ENCODE results near the gene AGPAT2. TPM values are rescaled to one million over a fixed set of nuclear protein-coding genes. Genes with fewer than 3 reads are reported as not detected.
A peak's percentile ranks its signal among the peaks of the same experiment; 100 is the strongest.

The AGPAT2 gene
- total RNA-seq, 4 donors from 2014 or later = 22.0 to 52.8 (median 39.3) TPM

DNA sequence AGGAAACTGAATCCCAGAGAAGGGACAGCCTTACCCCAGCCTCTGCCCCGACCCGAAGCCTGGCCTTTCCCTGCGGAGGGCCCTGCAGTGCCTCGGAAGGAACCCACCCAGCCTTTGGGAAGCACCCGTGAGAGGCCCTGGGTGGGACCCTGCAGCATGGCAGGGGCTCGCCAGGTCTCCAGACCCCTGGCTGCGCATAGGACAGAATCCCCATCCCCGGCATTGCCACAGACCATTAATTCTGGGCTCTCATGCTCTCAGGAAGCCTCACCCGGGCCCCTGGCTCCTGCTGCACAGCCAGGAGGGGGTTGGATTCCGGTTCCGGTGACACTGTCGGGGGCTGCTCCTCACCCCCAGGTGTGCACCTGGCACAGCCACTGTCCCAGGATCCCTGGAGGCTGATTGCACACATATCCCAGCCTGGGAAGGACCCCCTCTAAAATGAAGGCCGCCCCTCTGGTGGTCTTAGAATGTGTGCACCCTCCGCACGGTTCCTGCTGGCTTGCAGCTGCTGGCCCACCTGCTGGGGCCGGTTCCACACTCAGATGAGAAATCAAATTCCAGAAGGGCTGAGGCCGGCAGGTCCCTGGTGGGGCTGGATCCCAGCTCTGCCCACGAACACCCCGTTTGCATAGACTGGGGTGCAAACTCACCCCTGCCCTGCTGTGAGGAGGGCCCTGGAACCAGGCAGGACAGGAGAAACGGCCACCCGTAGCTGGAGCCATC, 19.9 kb downstream of the AGPAT2 start:
- intact Hi-C loops (cut with DNase I) = no loop called here
- H3K36me3 ChIP-seq = peaks cover 0 to 80% (median 9%) of the 10 kb centered on the region in 4 donors
- peaks cover 0 to 86% (median 5%) of the 10 kb centered on the region in 4 donors for H3K27me3 ChIP-seq

DNA sequence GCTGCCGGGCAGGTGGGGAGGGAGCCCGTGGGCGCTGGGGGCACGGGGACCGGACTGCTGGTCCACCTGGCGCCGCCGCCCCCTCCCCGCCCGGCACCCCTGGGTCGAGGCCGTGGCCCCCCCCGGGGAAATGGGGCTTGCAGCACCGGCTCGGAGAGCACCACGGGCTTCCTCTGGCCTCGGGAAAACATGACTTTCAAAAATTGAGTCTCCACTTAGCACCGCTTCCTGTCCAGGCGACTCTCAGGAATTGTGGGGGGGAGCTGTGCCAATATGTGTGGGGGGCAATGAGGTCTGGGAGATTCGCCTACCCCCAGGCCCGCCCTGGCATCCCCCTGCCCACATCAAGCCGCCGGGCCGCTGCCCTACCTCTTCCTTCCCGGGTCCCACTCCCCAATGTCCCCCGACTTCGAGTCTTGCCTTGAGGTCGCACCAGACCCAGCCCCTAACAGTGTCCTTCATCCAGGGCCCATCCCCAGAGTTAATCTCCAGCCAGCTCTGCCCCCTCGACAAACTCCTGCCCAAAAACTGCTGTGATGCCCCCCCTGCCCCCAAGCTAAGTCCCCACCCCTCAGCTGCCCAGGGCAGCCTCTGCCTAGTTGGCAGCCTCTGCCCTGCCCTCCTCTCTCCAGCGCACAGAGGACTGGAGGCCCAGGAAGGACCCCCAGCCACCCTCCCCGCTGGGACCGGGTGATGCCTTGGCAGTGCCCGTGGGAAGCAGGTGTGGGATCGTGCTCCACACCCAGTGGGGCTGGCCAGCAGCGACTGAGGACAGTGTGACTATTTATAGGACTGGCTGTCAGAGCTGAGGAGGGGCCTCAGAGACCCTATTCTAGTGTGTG, 20.7 kb downstream of the AGPAT2 start:
- Histone ChIP-seq H3K27ac (replicated peaks in 1 of 4) (peak overlapping the region in 2 of 4 donors; percentile 60 to 67), H3K4me1 (peaks cover 3 to 32% (median 20%) of the 10 kb centered on the region in 4 donors), H3K9me3 (no peaks in the 10 kb centered on the region), H3K36me3 (peaks cover 0 to 72% (median 7%) of the 10 kb centered on the region in 4 donors), H3K27me3 (peaks cover 0 to 91% (median 5%) of the 10 kb centered on the region in 4 donors), H3K4me3 (peak overlapping the region; percentile 53 to 65 (median 56))
- no peak for TF ChIP-seq POLR2AphosphoS5 (IDR thresholded peaks at IDR 0.05)
- intact Hi-C loops (cut with DNase I) = no loop called here
- 43% methylated on average over 16 of the region's 35 CpGs for WGBS
- no peak for DNase-seq (ENCODE audit: extremely low spot score)

More for the DNA sequence above, 19.9 kb downstream of the AGPAT2 start:
- Histone ChIP-seq H3K9me3 (no peaks in the 10 kb centered on the region), H3K4me3 (peak overlapping the region; percentile 53 to 65 (median 56)), H3K4me1 (peaks cover 6 to 39% (median 21%) of the 10 kb centered on the region in 4 donors), H3K27ac (replicated peaks in 1 of 4) (peak overlapping the region in 2 of 4 donors; percentile 60 to 67)
- 74% methylated on average over 13 of the region's 21 CpGs for WGBS
- TF ChIP-seq, protein P1, sequence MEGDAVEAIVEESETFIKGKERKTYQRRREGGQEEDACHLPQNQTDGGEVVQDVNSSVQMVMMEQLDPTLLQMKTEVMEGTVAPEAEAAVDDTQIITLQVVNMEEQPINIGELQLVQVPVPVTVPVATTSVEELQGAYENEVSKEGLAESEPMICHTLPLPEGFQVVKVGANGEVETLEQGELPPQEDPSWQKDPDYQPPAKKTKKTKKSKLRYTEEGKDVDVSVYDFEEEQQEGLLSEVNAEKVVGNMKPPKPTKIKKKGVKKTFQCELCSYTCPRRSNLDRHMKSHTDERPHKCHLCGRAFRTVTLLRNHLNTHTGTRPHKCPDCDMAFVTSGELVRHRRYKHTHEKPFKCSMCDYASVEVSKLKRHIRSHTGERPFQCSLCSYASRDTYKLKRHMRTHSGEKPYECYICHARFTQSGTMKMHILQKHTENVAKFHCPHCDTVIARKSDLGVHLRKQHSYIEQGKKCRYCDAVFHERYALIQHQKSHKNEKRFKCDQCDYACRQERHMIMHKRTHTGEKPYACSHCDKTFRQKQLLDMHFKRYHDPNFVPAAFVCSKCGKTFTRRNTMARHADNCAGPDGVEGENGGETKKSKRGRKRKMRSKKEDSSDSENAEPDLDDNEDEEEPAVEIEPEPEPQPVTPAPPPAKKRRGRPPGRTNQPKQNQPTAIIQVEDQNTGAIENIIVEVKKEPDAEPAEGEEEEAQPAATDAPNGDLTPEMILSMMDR (IDR thresholded peaks at IDR 0.05) = no peak
- no peak for TF ChIP-seq EP300 (IDR thresholded peaks at IDR 0.05)
- TF ChIP-seq POLR2AphosphoS5 (IDR thresholded peaks at IDR 0.05) = no peak
- no peak for TF ChIP-seq POLR2A (IDR thresholded peaks at IDR 0.05; ENCODE audit: low read depth)
- DNase-seq (ENCODE audit: extremely low spot score) = no peak

DNA sequence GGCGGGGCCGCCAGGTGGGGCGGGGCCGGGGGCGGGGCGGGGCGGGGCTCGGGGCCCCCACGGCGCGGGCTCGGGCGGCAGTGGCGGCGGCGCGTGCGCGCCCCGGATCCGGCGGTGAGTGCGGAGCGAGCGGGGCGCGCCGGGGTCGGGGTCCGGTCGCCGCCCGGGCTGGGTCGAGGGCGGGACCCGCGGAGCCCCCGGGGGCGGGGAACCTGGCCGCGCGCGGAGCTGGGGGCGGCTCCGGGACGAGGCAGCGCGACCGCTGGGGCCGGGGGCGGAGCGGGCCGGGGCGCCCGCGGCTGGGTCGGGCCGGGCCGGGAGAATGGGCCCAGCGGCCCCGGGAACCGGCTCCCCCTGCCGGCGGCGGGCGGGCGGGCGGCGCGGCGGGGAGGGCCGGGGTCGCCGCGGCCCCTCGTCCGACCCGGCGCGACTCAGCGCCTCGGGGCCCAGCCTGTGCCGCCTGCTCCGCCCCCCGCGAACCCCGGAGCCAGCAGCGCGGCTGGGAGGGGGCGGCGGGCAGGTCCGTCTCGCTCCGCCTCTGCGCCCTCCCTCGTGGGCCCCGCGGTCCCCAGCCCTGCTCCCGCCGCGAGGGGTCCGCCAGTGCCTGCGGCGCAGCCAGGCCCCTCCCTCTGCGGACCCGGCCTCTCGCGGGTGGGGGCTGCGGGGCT, 21.4 kb downstream of the AGPAT2 start:
- DNase-seq (ENCODE audit: extremely low spot score) = no peak
- intact Hi-C loops (cut with DNase I) = no loop called here
- TF ChIP-seq POLR2AphosphoS5 (IDR thresholded peaks at IDR 0.05) (no peak), POLR2A (IDR thresholded peaks at IDR 0.05; ENCODE audit: low read depth) (no peak), EP300 (IDR thresholded peaks at IDR 0.05) (no peak)
- TF ChIP-seq, protein P1 (IDR thresholded peaks at IDR 0.05) = peak in 1 of 3 experiments; percentile 2
- peaks cover 0 to 67% (median 7%) of the 10 kb centered on the region in 4 donors for H3K36me3 ChIP-seq
- H3K4me1 ChIP-seq = peaks cover 3 to 25% (median 16%) of the 10 kb centered on the region in 4 donors
- peak overlapping the region in 2 of 4 donors; percentile 60 to 67 for H3K27ac ChIP-seq (replicated peaks in 1 of 4)
- WGBS = no CpG with 5 or more reads among the region's 109 CpGs
- peaks cover 0 to 90% (median 5%) of the 10 kb centered on the region in 4 donors for H3K27me3 ChIP-seq
- no peaks in the 10 kb centered on the region for H3K9me3 ChIP-seq
- H3K4me3 ChIP-seq = peak overlapping the region; percentile 53 to 65 (median 56)

DNA sequence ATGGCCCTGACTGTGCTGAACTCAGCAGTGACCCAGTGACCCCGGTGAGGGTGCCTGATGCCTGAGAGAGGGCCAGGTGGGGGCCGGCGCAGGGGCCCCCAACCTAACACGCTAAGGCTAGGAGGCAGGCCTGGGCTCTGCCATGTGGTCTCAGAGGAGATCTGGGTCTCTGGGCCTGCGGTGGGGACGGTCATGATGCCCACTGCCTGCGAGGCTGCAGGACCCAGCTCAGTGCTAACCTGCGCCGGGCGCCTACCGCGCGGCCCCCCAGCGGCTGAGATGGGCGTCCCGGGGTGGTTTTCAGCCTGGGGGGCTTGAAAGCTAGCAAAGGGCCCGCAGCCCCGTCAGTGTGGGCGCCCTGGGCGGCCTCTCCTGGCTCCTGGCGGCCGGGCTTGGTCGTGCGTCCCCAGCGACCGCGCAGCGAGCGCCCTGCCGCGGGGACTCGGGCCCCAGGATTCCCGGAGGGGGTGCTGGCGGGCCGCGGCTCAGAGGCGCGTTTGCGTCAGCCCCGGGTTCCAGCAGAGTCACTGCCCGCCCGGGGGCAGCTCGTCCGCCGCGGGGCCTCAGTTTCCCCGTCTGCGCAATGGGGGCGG, 22.1 kb downstream of the AGPAT2 start:
- peaks cover 0 to 88% (median 5%) of the 10 kb centered on the region in 4 donors for H3K27me3 ChIP-seq
- intact Hi-C loops (cut with DNase I) = no loop called here
- no CpG with 5 or more reads among the region's 49 CpGs for WGBS

More for the DNA sequence above, 22.1 kb downstream of the AGPAT2 start:
- peak overlapping the region; percentile 53 to 65 (median 56) for H3K4me3 ChIP-seq
- TF ChIP-seq POLR2A (IDR thresholded peaks at IDR 0.05; ENCODE audit: low read depth) (no peak), POLR2AphosphoS5 (IDR thresholded peaks at IDR 0.05) (no peak), EP300 (IDR thresholded peaks at IDR 0.05) (no peak)
- TF ChIP-seq, protein P1 (IDR thresholded peaks at IDR 0.05) = peak in 2 of 3 experiments; percentile 18 to 39
- DNase-seq (ENCODE audit: extremely low spot score) = no peak
- peaks cover 3 to 22% (median 16%) of the 10 kb centered on the region in 4 donors for H3K4me1 ChIP-seq
- peak overlapping the region; percentile 21 to 78 (median 64) for H3K27ac ChIP-seq (replicated peaks in 1 of 4)
- H3K9me3 ChIP-seq = no peaks in the 10 kb centered on the region
- H3K36me3 ChIP-seq = peaks cover 0 to 61% (median 7%) of the 10 kb centered on the region in 4 donors
